H1 (cell line): Measurements from ENCODE around the gene MIOX. TPM values are rescaled to one million over a fixed set of nuclear protein-coding genes. Genes with fewer than 3 reads are reported as not detected.

Experiments
- CTCF ChIA-PET: fragments of 300-600 bp; sonication (Branson Sonifier 250); formaldehyde crosslinking; loops from one replicate; lab custom pipeline; 2021; ENCODE audit not compliant: partially characterized antibody; lab: Charles Lee
- POLR2A ChIA-PET: fragments of 300-600 bp; sonication (Branson Sonifier 250); formaldehyde crosslinking; loops from one replicate; lab custom pipeline; 2021; ENCODE audit warnings: inconsistent platforms; ENCODE audit not compliant: partially characterized antibody; lab: Charles Lee
- DNase-seq, 2 experiments: peaks; one replicate each; pipeline versions ENCODE4 v3.0.0 to v3.0.0-alpha.2; 2010 to 2022; ENCODE audit warnings: low spot score in 2 of 2, low read depth in 1 of 2, mixed read lengths in 1 of 2
- FAIRE-seq: peaks from 2 replicates; lab custom pipeline; 2011; peaks lifted over from hg19 to GRCh38; lab: Jason Lieb, UNC
- H2AFZ ChIP-seq: 2 replicates; pipeline ENCODE4 v1.8.1; 2012; ENCODE audit warnings: low read length, inconsistent platforms
- H2AK5ac ChIP-seq: 2 replicates; pipeline ENCODE4 v1.6.1; 2013; ENCODE audit warnings: low read depth, low read length
- H2BK120ac ChIP-seq: replicated peaks from 2 replicates; pipeline ENCODE3; 2013; ENCODE audit warnings: low read depth, low read length, inconsistent platforms
- H2BK12ac ChIP-seq: 2 replicates; pipeline ENCODE4 v1.6.1; 2013; ENCODE audit warnings: low read depth, low read length
- H2BK15ac ChIP-seq: 2 replicates; pipeline ENCODE4 v1.6.1; 2013; ENCODE audit warnings: low read length
- H2BK20ac ChIP-seq: 2 replicates; pipeline ENCODE4 v1.6.1; 2013; ENCODE audit warnings: low read length
- H2BK5ac ChIP-seq: 2 replicates; pipeline ENCODE4 v1.6.1; 2013; ENCODE audit warnings: low read depth, low read length
- H3K14ac ChIP-seq: 2 replicates; pipeline ENCODE4 v1.6.1; 2013; ENCODE audit warnings: inconsistent platforms; ENCODE audit not compliant: insufficient read length
- H3K18ac ChIP-seq: 2 replicates; pipeline ENCODE4 v1.6.1; 2013; ENCODE audit warnings: low read length; ENCODE audit errors: extremely low read depth
- H3K23ac ChIP-seq: 2 replicates; pipeline ENCODE4 v1.6.1; 2013; ENCODE audit warnings: inconsistent platforms; ENCODE audit not compliant: insufficient read length
- H3K23me2 ChIP-seq: 2 replicates; pipeline ENCODE4 v1.6.1; 2013; ENCODE audit warnings: low read depth, low read length
- H3K27ac ChIP-seq: 2 replicates; pipeline ENCODE4 v1.6.1; 2011; ENCODE audit warnings: low read depth, low read length, inconsistent platforms
- H3K27me3 ChIP-seq, 4 experiments: replicated peaks in 1 of 4; 1 replicate in 1 of 4; 2 replicates in 3 of 4; pipeline versions ENCODE4 v1.6.1 to v1.8.1; 2011 to 2013; ENCODE audit warnings: low read length in 3 of 4, mild to moderate bottlenecking in 3 of 4, inconsistent platforms in 2 of 4, mixed read lengths in 2 of 4, moderate library complexity in 1 of 4; ENCODE audit not compliant: control insufficient read depth in 3 of 4, insufficient read depth in 3 of 4; ENCODE audit errors: extremely low read depth in 1 of 4
- H3K36me3 ChIP-seq, 4 experiments: 2 replicates each; pipeline versions ENCODE4 v1.6.1 to v1.8.1; 2011 to 2013; ENCODE audit warnings: mild to moderate bottlenecking in 4 of 4, low read length in 3 of 4, moderate library complexity in 2 of 4, control low read depth in 1 of 4, inconsistent platforms in 1 of 4; ENCODE audit not compliant: insufficient read depth in 4 of 4, control insufficient read depth in 2 of 4
- H3K4ac ChIP-seq: replicated peaks from 2 replicates; pipeline ENCODE3; 2013; ENCODE audit warnings: low read length, low read depth, mixed read lengths, inconsistent platforms; ENCODE audit not compliant: insufficient read length
- H3K4me1 ChIP-seq, 4 experiments: replicated peaks in 1 of 4; 1 replicate in 1 of 4; 2 replicates in 3 of 4; pipeline versions ENCODE4 v1.6.1 to v1.8.1; 2011 to 2013; ENCODE audit warnings: low read length in 3 of 4, inconsistent platforms in 2 of 4, mixed read lengths in 1 of 4; ENCODE audit not compliant: insufficient read depth in 4 of 4, control insufficient read depth in 3 of 4
- H3K4me2 ChIP-seq, 2 experiments: 2 replicates each; pipeline versions ENCODE4 v1.6.1 to v1.8.1; 2011 to 2013; ENCODE audit warnings: low read depth in 2 of 2, low read length in 2 of 2, control low read depth in 1 of 2, inconsistent platforms in 1 of 2, mild to moderate bottlenecking in 1 of 2; ENCODE audit not compliant: insufficient read depth in 1 of 2
- H3K4me3 ChIP-seq, 4 experiments: fragments of 200-600, 300-600 bp in 1 of 4; sonication (generic), shearing (Covaris generic), sonication (Bioruptor Twin) in 1 of 4; 2 replicates each; pipeline versions ENCODE4 v1.5.1 to v1.8.1; 2011 to 2016; ENCODE audit warnings: low read length in 4 of 4, low read depth in 3 of 4, control low read depth in 2 of 4, inconsistent platforms in 2 of 4, mild to moderate bottlenecking in 2 of 4, mixed read lengths in 1 of 4, moderate library complexity in 1 of 4; ENCODE audit not compliant: insufficient read depth in 2 of 4; ENCODE audit errors: extremely low read depth in 1 of 4
- H3K56ac ChIP-seq: replicated peaks from 2 replicates; pipeline ENCODE3; 2013; ENCODE audit warnings: low read depth, mild to moderate bottlenecking, mixed read lengths, low read length, inconsistent platforms; ENCODE audit not compliant: insufficient read length
- H3K79me1 ChIP-seq: 2 replicates; pipeline ENCODE4 v1.6.1; 2013; ENCODE audit warnings: low read depth, low read length, control low read depth
- H3K79me2 ChIP-seq, 2 experiments: 2 replicates each; pipeline versions ENCODE4 v1.6.1 to v1.8.1; 2012 to 2013; ENCODE audit warnings: low read length in 2 of 2, mild to moderate bottlenecking in 2 of 2, inconsistent platforms in 1 of 2; ENCODE audit not compliant: insufficient read depth in 2 of 2, control insufficient read depth in 1 of 2
- H3K9ac ChIP-seq, 4 experiments: replicated peaks in 1 of 4; 1 replicate in 1 of 4; 2 replicates in 3 of 4; pipeline versions ENCODE4 v1.6.1 to v1.8.1; 2011 to 2013; ENCODE audit warnings: low read depth in 3 of 4, low read length in 3 of 4, control low read depth in 2 of 4, mild to moderate bottlenecking in 2 of 4, moderate library complexity in 2 of 4, inconsistent platforms in 1 of 4; ENCODE audit errors: extremely low read depth in 1 of 4
- H3K9me3 ChIP-seq, 2 experiments: 2 replicates each; pipeline versions ENCODE4 v1.6.1 to v1.8.1; 2012 to 2013; ENCODE audit warnings: mild to moderate bottlenecking in 2 of 2, moderate library complexity in 2 of 2, control low read depth in 1 of 2, inconsistent platforms in 1 of 2, low read depth in 1 of 2, low read length in 1 of 2, mixed read lengths in 1 of 2; ENCODE audit not compliant: insufficient read depth in 2 of 2
- H4K20me1 ChIP-seq, 2 experiments: replicated peaks in 1 of 2; 2 replicates each; pipeline versions ENCODE3 to v1.8.1; 2011 to 2013; ENCODE audit warnings: inconsistent platforms in 2 of 2, low read length in 2 of 2, mild to moderate bottlenecking in 1 of 2; ENCODE audit not compliant: insufficient read depth in 2 of 2, control insufficient read depth in 1 of 2
- H4K5ac ChIP-seq: 2 replicates; pipeline ENCODE4 v1.6.1; 2013; ENCODE audit warnings: low read length, low read depth, mixed read lengths, inconsistent platforms; ENCODE audit not compliant: insufficient read length
- H4K8ac ChIP-seq: 2 replicates; pipeline ENCODE4 v1.8.0; 2013; ENCODE audit warnings: mild to moderate bottlenecking, moderate library complexity, low read length, inconsistent platforms; ENCODE audit not compliant: insufficient read depth; ENCODE audit errors: extremely low read depth
- H4K91ac ChIP-seq: replicated peaks from 2 replicates; pipeline ENCODE3; 2013; ENCODE audit warnings: low read length, mixed read lengths, inconsistent platforms; ENCODE audit not compliant: insufficient read length
- EZH2 ChIP-seq: fragments of 200-600 bp; sonication (generic); IDR thresholded peaks from 2 replicates; pipeline ENCODE4 v1.7.1; 2012; ENCODE audit warnings: low read depth, mild to moderate bottlenecking, moderate library complexity, low read length, inconsistent platforms; ENCODE audit not compliant: severe bottlenecking
- MAX ChIP-seq: IDR thresholded peaks from 2 replicates; pipeline ENCODE4 v1.6.1; 2012; ENCODE audit warnings: inconsistent platforms
- RXRA ChIP-seq: IDR thresholded peaks from 2 replicates; pipeline ENCODE4 v1.6.1; 2011; ENCODE audit warnings: low read depth, mild to moderate bottlenecking, low read length, moderate library complexity; ENCODE audit not compliant: insufficient read depth
- WGBS, 2 experiments: shearing (Covaris generic) in 1 of 2; methylation state at CpG; one replicate each; pipeline versions ENCODE4 v1.1.6 to v1.1.7; 2013 to 2015; ENCODE audit warnings: low lambda C conversion rate in 2 of 2, mixed read lengths in 2 of 2, inconsistent platforms in 1 of 2, low coverage in 1 of 2, missing lambda C conversion rate in 1 of 2; ENCODE audit not compliant: insufficient replicate concordance in 2 of 2, insufficient coverage in 1 of 2, insufficient read length in 1 of 2; ENCODE audit errors: extremely low coverage in 1 of 2, missing lambda C conversion rate in 1 of 2; 5-methylcytosine and 5-hydroxymethylcytosine counted together
- polyA plus RNA-seq, 7 experiments: library from polyadenylated mRNA; depleted of rRNA in 3 of 7; stranded (reverse) in 5 of 7; unstranded in 2 of 7; fragments of >200 nt in 5 of 7; fragments of 200-250 nt in 2 of 7; gene quantifications; 1 replicate in 5 of 7; 2 replicates in 1 of 7; 4 replicates in 1 of 7; pipeline versions ENCODE4 v1.2.1 to v1.2.3, GENCODE V29; 2011 to 2013; ENCODE audit warnings: missing spikeins in 2 of 7, mixed read lengths in 2 of 7
- total RNA-seq: library from RNA; stranded (reverse); fragmentation: NEBNext Ultra II Directional; extraction: Animal tissue kit (Norgen Biotek cat#: 25700); gene quantifications from 2 replicates; pipeline ENCODE4 v1.2.1, GENCODE V29; 2021

Gene MIOX
- total and polyA plus RNA-seq, 2 of the 8 experiments (the other 6 are each of a cell fraction or from before 2014, with no cell fraction given) = 0.30 to 0.32 TPM

- TF ChIP-seq MAX (peak; percentile 77), RXRA (no peak), EZH2 (peak; percentile 80)
- Histone ChIP-seq H4K20me1 (peaks cover 5 to 19% of the 10 kb centered on the region in 2 experiments), H3K18ac (no peak overlapping the region), H3K4me1 (peaks cover 0 to 26% (median 11%) of the 10 kb centered on the region in 4 experiments; a peak in 5 of 7 replicates), H3K27ac (no peak overlapping the region), H3K4me3 (peak overlapping the region in 1 of 4 experiments; percentile 68; a peak in 2 of 8 replicates), H2AK5ac (no peak overlapping the region; the same call in 1 of the 2 replicates), H3K4me2 (peak overlapping the region in 1 of 2 experiments; percentile 92; a peak in 2 of 4 replicates), H3K79me2 (no peaks in the 10 kb centered on the region), H3K56ac (no peak overlapping the region), H2BK15ac (no peak overlapping the region), H3K36me3 (no peaks in the 10 kb centered on the region), H4K8ac (peak overlapping the region; percentile 94), H3K4ac (no peak overlapping the region), H3K79me1 (no peaks in the 10 kb centered on the region), H3K27me3 (peaks cover 43 to 70% (median 60%) of the 10 kb centered on the region in 4 experiments), H2BK20ac (no peak overlapping the region), H3K9ac (no peak overlapping the region), H3K9me3 (no peaks in the 10 kb centered on the region), H3K23ac (no peak overlapping the region), H2BK5ac (no peak overlapping the region), H2AFZ (no peak overlapping the region), H3K23me2 (peaks cover 34% of the 10 kb centered on the region; the same call in 1 of the 2 replicates), H4K5ac (no peak overlapping the region), H3K14ac (no peak overlapping the region), H2BK120ac (no peak overlapping the region), H2BK12ac (no peak overlapping the region), H4K91ac (peak overlapping the region; percentile 42)
- POLR2A ChIA-PET = interaction anchor here (1.4 to 1.5 kb wide), 2 partner anchors 21 to 26 kb away, joined by 3 to 7 read pairs; partner anchors contain the start of genes LMF2 and NCAPH2
- 47% methylated on average over 42 of the region's 50 CpGs; no CpG with 5 or more reads in 1 of the 2 experiments for WGBS, 2 experiments
- FAIRE-seq = no peak
- DNase-seq = peak in 1 of 2 experiments; percentile 72
- CTCF ChIA-PET = interaction anchor here (1.0 to 1.3 kb wide), 2 partner anchors 9 to 76 kb away, joined by 3 read pairs; no protein-coding TSS in a partner anchor
Measured at GRCh38 chr22:50529416-50529896, 42.8 kb downstream of the MIOX start.
